HFFc6 (cell line): ENCODE data around the gene AFAP1. TPM values are rescaled to one million over a fixed set of nuclear protein-coding genes. Genes with fewer than 3 reads are reported as not detected.

ENCODE experiments used
- DNase-seq: peaks from one replicate; pipeline ENCODE4 v3.0.0-alpha.2; 2018
- H3K27ac Mint-ChIP-seq: 2 replicates; pipeline ENCODE4 v1.8.0; 2020; ENCODE audit warnings: mild to moderate bottlenecking, mixed read lengths
- H3K27me3 Mint-ChIP-seq: 2 replicates; pipeline ENCODE4 v1.8.0; 2021; ENCODE audit warnings: mild to moderate bottlenecking, moderate library complexity, mixed read lengths; ENCODE audit not compliant: insufficient read depth
- H3K36me3 Mint-ChIP-seq: 2 replicates; pipeline ENCODE4 v1.8.0; 2021; ENCODE audit warnings: low read depth, mixed read lengths
- H3K4me1 Mint-ChIP-seq: 2 replicates; pipeline ENCODE4 v1.8.0; 2020; ENCODE audit warnings: low read depth, mixed read lengths
- H3K4me3 Mint-ChIP-seq: 2 replicates; pipeline ENCODE4 v1.8.0; 2020; ENCODE audit warnings: mild to moderate bottlenecking, moderate library complexity, mixed read lengths
- H3K9me3 Mint-ChIP-seq: 2 replicates; pipeline ENCODE4 v1.8.0; 2020; ENCODE audit warnings: mild to moderate bottlenecking, mixed read lengths
- total RNA-seq, 6 experiments: library from RNA; stranded (reverse); fragmentation: NEBNext Ultra II Directional; extraction: Animal tissue kit (Norgen Biotek cat#: 25700); gene quantifications; 2 replicates in 1 of 6; 3 replicates in 5 of 6; pipeline ENCODE4 v1.2.3, GENCODE V29; 2021
- TF ChIP-seq, protein P1 (sequence below): fragments of 200-600 bp; sonication (generic); IDR thresholded peaks from 2 replicates; pipeline ENCODE4 v1.5.0; 2021; ENCODE audit warnings: antibody characterized with exemption, mild to moderate bottlenecking

AFAP1 gene
- total RNA-seq, 6 experiments from 2014 or later = 99.7 to 116 (median 107) TPM

DNA sequence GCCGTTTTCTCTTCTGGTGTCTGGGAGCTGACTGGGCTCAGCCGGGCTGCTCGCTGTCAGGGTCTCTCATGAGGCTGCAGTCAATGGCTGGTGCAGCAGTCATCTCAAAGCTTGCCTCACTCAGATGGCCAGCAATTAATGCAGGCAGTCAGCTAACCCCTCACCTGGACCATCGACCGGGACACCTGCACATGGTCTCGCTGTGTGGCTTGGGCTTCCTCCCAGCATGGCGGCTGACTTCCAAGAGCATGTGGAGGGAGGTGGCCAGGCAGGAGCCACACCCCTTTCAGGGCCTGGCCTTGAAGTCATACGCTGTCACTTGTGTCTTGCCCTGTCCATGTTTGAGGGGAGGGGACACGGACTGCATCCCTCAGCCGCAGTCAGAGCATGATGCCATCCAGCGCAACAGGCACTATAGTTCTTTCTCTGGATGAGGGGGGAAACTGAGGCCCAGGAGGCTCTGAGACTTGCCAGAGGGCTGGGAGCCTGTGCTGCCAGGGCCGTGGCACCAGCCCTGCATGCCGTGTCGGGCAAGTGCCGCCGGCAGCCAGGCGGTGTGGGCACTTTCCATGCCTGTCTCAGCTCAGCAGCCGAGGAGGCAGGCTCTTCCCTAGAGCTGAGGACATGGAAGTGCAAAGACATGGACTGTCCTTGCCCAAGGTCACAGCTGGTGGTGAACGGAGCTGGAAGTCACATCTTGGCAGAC lies 201.8 kb downstream of the AFAP1 start:
- no peak overlapping the region for H3K27ac Mint-ChIP-seq
- H3K9me3 Mint-ChIP-seq = no peaks in the 10 kb centered on the region
- no peak overlapping the region for H3K4me3 Mint-ChIP-seq
- no peak for DNase-seq
- peaks cover 9% of the 10 kb centered on the region for H3K27me3 Mint-ChIP-seq
- H3K36me3 Mint-ChIP-seq = no peaks in the 10 kb centered on the region
- TF ChIP-seq, protein P1, sequence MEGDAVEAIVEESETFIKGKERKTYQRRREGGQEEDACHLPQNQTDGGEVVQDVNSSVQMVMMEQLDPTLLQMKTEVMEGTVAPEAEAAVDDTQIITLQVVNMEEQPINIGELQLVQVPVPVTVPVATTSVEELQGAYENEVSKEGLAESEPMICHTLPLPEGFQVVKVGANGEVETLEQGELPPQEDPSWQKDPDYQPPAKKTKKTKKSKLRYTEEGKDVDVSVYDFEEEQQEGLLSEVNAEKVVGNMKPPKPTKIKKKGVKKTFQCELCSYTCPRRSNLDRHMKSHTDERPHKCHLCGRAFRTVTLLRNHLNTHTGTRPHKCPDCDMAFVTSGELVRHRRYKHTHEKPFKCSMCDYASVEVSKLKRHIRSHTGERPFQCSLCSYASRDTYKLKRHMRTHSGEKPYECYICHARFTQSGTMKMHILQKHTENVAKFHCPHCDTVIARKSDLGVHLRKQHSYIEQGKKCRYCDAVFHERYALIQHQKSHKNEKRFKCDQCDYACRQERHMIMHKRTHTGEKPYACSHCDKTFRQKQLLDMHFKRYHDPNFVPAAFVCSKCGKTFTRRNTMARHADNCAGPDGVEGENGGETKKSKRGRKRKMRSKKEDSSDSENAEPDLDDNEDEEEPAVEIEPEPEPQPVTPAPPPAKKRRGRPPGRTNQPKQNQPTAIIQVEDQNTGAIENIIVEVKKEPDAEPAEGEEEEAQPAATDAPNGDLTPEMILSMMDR = no peak
- H3K4me1 Mint-ChIP-seq = no peaks in the 10 kb centered on the region

DNA sequence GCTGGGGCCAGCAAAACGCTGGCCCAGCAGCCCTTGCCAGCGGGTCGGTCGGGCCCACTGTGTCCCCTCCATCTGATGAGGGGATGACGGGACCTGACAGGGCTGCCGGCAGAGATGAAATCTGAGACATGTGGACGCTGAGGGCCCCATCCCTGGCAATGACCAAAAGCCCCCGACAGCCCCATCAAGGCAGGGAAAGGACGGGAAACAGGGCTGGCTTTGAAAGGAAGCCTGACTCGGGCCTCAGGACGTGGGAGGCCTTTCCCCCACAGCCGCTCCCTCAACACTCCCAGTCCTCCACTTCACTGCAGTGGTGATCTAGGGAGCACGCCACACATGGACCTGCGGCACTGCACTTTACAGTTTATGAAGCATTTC lies 202.4 kb downstream of the AFAP1 start:
- Mint-ChIP-seq H3K36me3 (no peaks in the 10 kb centered on the region), H3K27me3 (peaks cover 9% of the 10 kb centered on the region), H3K9me3 (no peaks in the 10 kb centered on the region), H3K27ac (no peak overlapping the region), H3K4me1 (no peaks in the 10 kb centered on the region), H3K4me3 (no peak overlapping the region)
- no peak for DNase-seq
- TF ChIP-seq, protein P1 = no peak

DNA sequence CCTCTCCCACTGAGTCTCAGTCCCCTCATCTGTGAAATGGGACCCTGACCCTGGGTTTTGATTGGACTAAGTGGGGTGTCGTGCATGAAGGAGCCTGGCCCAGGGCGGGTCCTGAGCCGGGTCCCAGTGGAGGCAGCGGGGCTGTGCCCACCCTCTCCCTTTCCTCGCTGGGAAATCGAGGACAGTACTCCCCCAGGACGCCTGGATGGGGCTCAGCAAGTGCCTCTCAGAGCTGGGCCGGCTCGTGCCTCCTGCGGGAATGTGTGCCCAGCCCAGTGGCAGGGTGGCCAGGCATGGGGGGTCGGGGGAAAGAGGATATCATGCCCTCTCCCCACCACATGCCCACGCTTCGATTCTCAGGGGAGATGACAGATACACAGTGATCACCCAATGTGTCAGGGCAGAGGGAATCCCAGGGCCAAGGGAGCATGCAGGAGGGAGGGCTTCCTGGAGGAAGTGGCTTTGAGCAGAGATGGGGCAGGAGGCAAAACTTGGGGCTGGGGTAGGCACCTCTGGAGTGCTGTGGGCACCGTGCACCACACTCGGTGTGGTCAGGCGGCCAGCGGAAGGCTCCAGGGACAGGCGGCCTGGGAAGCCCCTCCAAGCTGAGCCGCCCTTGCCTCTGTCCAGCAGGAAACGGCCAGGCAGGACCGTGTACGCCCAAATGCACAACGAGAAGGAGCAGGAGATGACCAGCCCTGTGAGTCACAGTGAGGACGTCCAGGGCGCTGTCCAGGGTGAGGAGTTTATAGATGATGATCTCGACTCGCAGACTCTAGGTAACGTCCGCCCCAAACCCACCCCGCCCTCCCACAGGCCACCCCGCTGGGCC lies 203.0 kb downstream of the AFAP1 start:
- peaks cover 9% of the 10 kb centered on the region for H3K27me3 Mint-ChIP-seq
- no peak for DNase-seq
- TF ChIP-seq, protein P1 = no peak
- no peak overlapping the region for H3K4me3 Mint-ChIP-seq
- no peaks in the 10 kb centered on the region for H3K9me3 Mint-ChIP-seq
- H3K27ac Mint-ChIP-seq = no peak overlapping the region
- H3K36me3 Mint-ChIP-seq = no peaks in the 10 kb centered on the region
- H3K4me1 Mint-ChIP-seq = no peaks in the 10 kb centered on the region

DNA sequence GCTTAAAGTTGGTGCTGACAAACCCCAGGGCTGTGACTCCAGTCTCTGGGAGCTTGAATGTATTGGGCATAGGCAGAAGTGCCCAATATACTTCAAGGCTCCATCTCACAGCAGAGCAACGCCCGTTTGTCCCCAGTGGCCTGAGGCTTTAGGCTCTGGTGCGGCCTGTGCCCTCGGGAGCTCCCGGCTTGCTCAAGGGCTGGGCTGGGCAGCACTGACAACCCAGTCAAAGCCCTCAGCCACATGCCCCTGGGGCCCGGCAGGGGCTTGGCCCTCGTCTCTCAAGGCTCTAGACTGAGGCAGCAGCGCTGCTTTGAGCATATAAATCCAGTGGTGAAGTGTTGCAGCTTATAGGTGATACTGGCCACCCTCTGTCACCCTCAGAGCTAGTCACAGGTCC lies 203.7 kb downstream of the AFAP1 start:
- no peak overlapping the region for H3K4me3 Mint-ChIP-seq
- no peaks in the 10 kb centered on the region for H3K36me3 Mint-ChIP-seq
- TF ChIP-seq, protein P1 = no peak
- H3K27me3 Mint-ChIP-seq = peaks cover 9% of the 10 kb centered on the region
- no peak overlapping the region for H3K27ac Mint-ChIP-seq
- H3K4me1 Mint-ChIP-seq = no peaks in the 10 kb centered on the region
- H3K9me3 Mint-ChIP-seq = no peaks in the 10 kb centered on the region
- DNase-seq = no peak

DNA sequence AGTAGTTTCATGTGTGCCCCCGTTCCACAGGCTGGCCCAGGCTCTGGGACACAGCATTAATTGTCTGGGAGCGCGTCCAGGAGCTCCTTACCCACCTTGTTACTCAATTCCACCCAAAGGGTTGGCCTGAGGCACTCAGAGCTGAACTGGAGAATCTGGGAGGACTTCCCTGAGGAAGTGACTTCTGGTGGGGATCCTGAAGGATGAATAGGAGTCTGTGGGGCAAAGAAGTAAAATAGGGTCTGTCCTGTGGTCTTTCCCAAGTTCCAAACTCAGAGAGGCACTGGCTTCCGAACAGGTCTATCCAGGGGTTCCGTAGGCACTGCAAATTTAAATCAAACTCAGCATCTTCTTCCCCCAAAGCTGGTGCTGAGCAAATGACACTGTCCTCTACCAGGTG lies 204.3 kb downstream of the AFAP1 start:
- TF ChIP-seq, protein P1 = no peak
- Mint-ChIP-seq H3K4me3 (no peak overlapping the region), H3K9me3 (no peaks in the 10 kb centered on the region), H3K27me3 (peaks cover 9% of the 10 kb centered on the region), H3K4me1 (no peaks in the 10 kb centered on the region), H3K36me3 (no peaks in the 10 kb centered on the region), H3K27ac (no peak overlapping the region)
- no peak for DNase-seq
